Measurements from ENCODE around the gene MTHFR. TPM values are rescaled to one million over a fixed set of nuclear protein-coding genes. Genes with fewer than 3 reads are reported as not detected.

The MTHFR gene
- total RNA-seq, 1 experiment from 2014 or later: 16.4 TPM

GRCh38 chr1:11749203-11749689 lies 56.5 kb downstream of the MTHFR start:
- Mint-ChIP-seq H3K4me1 (ENCODE audit: low read depth, unreplicated experiment) (no peaks in the 10 kb centered on the region), H3K9me3 (ENCODE audit: low read depth, unreplicated experiment) (no peaks in the 10 kb centered on the region), H3K4me3 (ENCODE audit: low read depth, unreplicated experiment) (no peak overlapping the region), H3K36me3 (ENCODE audit: insufficient read depth, unreplicated experiment) (peaks cover 11% of the 10 kb centered on the region), H3K27ac (ENCODE audit: unreplicated experiment) (no peak overlapping the region), H3K27me3 (ENCODE audit: unreplicated experiment) (peaks cover 10% of the 10 kb centered on the region)
- intact Hi-C loops (cut with micrococcal nuclease; ENCODE audit: unreplicated experiment): no loop called here
- peak; percentile 33 for TF ChIP-seq CTCF (IDR thresholded peaks at IDR 0.05; ENCODE audit: unreplicated experiment)
- peak; percentile 54 for DNase-seq
- BruUV-seq (replicated peaks): no TSS peak
- CTCF ChIA-PET: interaction anchor here (1.0 to 1.3 kb wide), 2 partner anchors 30 to 85 kb away, joined by 3 to 4 read pairs; partner anchors contain the start of gene FBXO6

- no peaks in the 10 kb centered on the region for H3K4me1 Mint-ChIP-seq (ENCODE audit: low read depth, unreplicated experiment)
- H3K36me3 Mint-ChIP-seq (ENCODE audit: insufficient read depth, unreplicated experiment): peaks cover 11% of the 10 kb centered on the region
- no peak overlapping the region for H3K4me3 Mint-ChIP-seq (ENCODE audit: low read depth, unreplicated experiment)
- H3K9me3 Mint-ChIP-seq (ENCODE audit: low read depth, unreplicated experiment): no peaks in the 10 kb centered on the region
- peaks cover 3% of the 10 kb centered on the region for H3K27me3 Mint-ChIP-seq (ENCODE audit: unreplicated experiment)
- DNase-seq: no peak
- TF ChIP-seq CTCF (IDR thresholded peaks at IDR 0.05; ENCODE audit: unreplicated experiment): no peak
- no TSS peak for BruUV-seq (replicated peaks)
- H3K27ac Mint-ChIP-seq (ENCODE audit: unreplicated experiment): no peak overlapping the region
- intact Hi-C loops (cut with micrococcal nuclease; ENCODE audit: unreplicated experiment): no loop called here
- CTCF ChIA-PET: interaction anchor here (1.0 to 1.3 kb wide), 2 partner anchors 29 to 85 kb away, joined by 3 to 4 read pairs; partner anchors contain the start of gene FBXO6
Measured at GRCh38 chr1:11748294-11749202, 57.2 kb downstream of the MTHFR start.

- DNase-seq: no peak
- no peaks in the 10 kb centered on the region for H3K27me3 Mint-ChIP-seq (ENCODE audit: unreplicated experiment)
- peaks cover 6% of the 10 kb centered on the region for H3K36me3 Mint-ChIP-seq (ENCODE audit: insufficient read depth, unreplicated experiment)
- H3K9me3 Mint-ChIP-seq (ENCODE audit: low read depth, unreplicated experiment): no peaks in the 10 kb centered on the region
- H3K4me3 Mint-ChIP-seq (ENCODE audit: low read depth, unreplicated experiment): no peak overlapping the region
- TF ChIP-seq CTCF (IDR thresholded peaks at IDR 0.05; ENCODE audit: unreplicated experiment): no peak
- no peak overlapping the region for H3K27ac Mint-ChIP-seq (ENCODE audit: unreplicated experiment)
- no peaks in the 10 kb centered on the region for H3K4me1 Mint-ChIP-seq (ENCODE audit: low read depth, unreplicated experiment)
- CTCF ChIA-PET: no interaction called here
- BruUV-seq (replicated peaks): no TSS peak
- intact Hi-C loops (cut with micrococcal nuclease; ENCODE audit: unreplicated experiment): no loop called here
Measured at GRCh38 chr1:11746795-11747487, 58.8 kb downstream of the MTHFR start.

GRCh38 chr1:11746092-11746491 lies 59.7 kb downstream of the MTHFR start:
- intact Hi-C loops (cut with micrococcal nuclease; ENCODE audit: unreplicated experiment): no loop called here
- Mint-ChIP-seq H3K27ac (ENCODE audit: unreplicated experiment) (no peak overlapping the region), H3K9me3 (ENCODE audit: low read depth, unreplicated experiment) (no peaks in the 10 kb centered on the region), H3K27me3 (ENCODE audit: unreplicated experiment) (no peaks in the 10 kb centered on the region), H3K4me1 (ENCODE audit: low read depth, unreplicated experiment) (no peaks in the 10 kb centered on the region), H3K4me3 (ENCODE audit: low read depth, unreplicated experiment) (no peak overlapping the region), H3K36me3 (ENCODE audit: insufficient read depth, unreplicated experiment) (peaks cover 6% of the 10 kb centered on the region)
- no peak for TF ChIP-seq CTCF (IDR thresholded peaks at IDR 0.05; ENCODE audit: unreplicated experiment)
- no peak for DNase-seq
- CTCF ChIA-PET: no interaction called here
- BruUV-seq (replicated peaks): no TSS peak

All from Calu3 (cell line).